ENCODE results near the gene LPAR2. TPM values are rescaled to one million over a fixed set of nuclear protein-coding genes. Genes with fewer than 3 reads are reported as not detected.

Gene LPAR2
- total RNA-seq, 1 donor from 2014 or later: 56.5 TPM

GRCh38 chr19:19587771-19588170, 40.2 kb downstream of the LPAR2 start:
- Mint-ChIP-seq H3K9me3 (no peaks in the 10 kb centered on the region), H3K27ac (no peak overlapping the region), H3K4me3 (no peak overlapping the region), H3K36me3 (no peaks in the 10 kb centered on the region), H3K4me1 (ENCODE audit: unreplicated experiment) (peaks cover 6% of the 10 kb centered on the region), H3K27me3 (no peaks in the 10 kb centered on the region)
- TF ChIP-seq CTCF (conservative IDR thresholded peaks at IDR 0.05): no peak
- no peak for DNase-seq (ENCODE audit: extremely low spot score, unreplicated experiment)

GRCh38 chr19:19584356-19584755, 43.7 kb downstream of the LPAR2 start:
- Mint-ChIP-seq H3K4me3 (no peak overlapping the region), H3K27me3 (no peaks in the 10 kb centered on the region), H3K27ac (no peak overlapping the region), H3K4me1 (ENCODE audit: unreplicated experiment) (no peaks in the 10 kb centered on the region), H3K36me3 (no peaks in the 10 kb centered on the region), H3K9me3 (no peaks in the 10 kb centered on the region)
- no peak for DNase-seq (ENCODE audit: extremely low spot score, unreplicated experiment)
- no peak for TF ChIP-seq CTCF (conservative IDR thresholded peaks at IDR 0.05)

- TF ChIP-seq CTCF (conservative IDR thresholded peaks at IDR 0.05): no peak
- H3K4me3 Mint-ChIP-seq: no peak overlapping the region
- DNase-seq (ENCODE audit: extremely low spot score, unreplicated experiment): no peak
- no peaks in the 10 kb centered on the region for H3K36me3 Mint-ChIP-seq
- H3K9me3 Mint-ChIP-seq: no peaks in the 10 kb centered on the region
- H3K4me1 Mint-ChIP-seq (ENCODE audit: unreplicated experiment): no peaks in the 10 kb centered on the region
- no peaks in the 10 kb centered on the region for H3K27me3 Mint-ChIP-seq
- no peak overlapping the region for H3K27ac Mint-ChIP-seq
Measured at GRCh38 chr19:19582471-19582870, 45.5 kb downstream of the LPAR2 start.

- Mint-ChIP-seq H3K27ac (no peak overlapping the region), H3K4me3 (no peak overlapping the region), H3K36me3 (no peaks in the 10 kb centered on the region), H3K4me1 (ENCODE audit: unreplicated experiment) (no peaks in the 10 kb centered on the region), H3K9me3 (no peaks in the 10 kb centered on the region), H3K27me3 (no peaks in the 10 kb centered on the region)
- no peak for TF ChIP-seq CTCF (conservative IDR thresholded peaks at IDR 0.05)
- no peak for DNase-seq (ENCODE audit: extremely low spot score, unreplicated experiment)
Measured at GRCh38 chr19:19581391-19581790, 46.6 kb downstream of the LPAR2 start.

GRCh38 chr19:19580418-19580817, 47.6 kb downstream of the LPAR2 start:
- no peak for TF ChIP-seq CTCF (conservative IDR thresholded peaks at IDR 0.05)
- Mint-ChIP-seq H3K4me1 (ENCODE audit: unreplicated experiment) (no peaks in the 10 kb centered on the region), H3K4me3 (no peak overlapping the region), H3K36me3 (no peaks in the 10 kb centered on the region), H3K27me3 (no peaks in the 10 kb centered on the region), H3K9me3 (no peaks in the 10 kb centered on the region), H3K27ac (no peak overlapping the region)
- DNase-seq (ENCODE audit: extremely low spot score, unreplicated experiment): no peak
